Activated CD4-positive, alpha-beta T cell treated with anti-CD3 and anti-CD28 coated beads, Interleukin-2, amount 50 U/mL, for 1 hour (primary cell): ENCODE results near the gene HID1.

Source experiments
- DNase-seq: peaks from one replicate; pipeline ENCODE4 v3.0.0-alpha.2; 2020

Gene HID1

DNA sequence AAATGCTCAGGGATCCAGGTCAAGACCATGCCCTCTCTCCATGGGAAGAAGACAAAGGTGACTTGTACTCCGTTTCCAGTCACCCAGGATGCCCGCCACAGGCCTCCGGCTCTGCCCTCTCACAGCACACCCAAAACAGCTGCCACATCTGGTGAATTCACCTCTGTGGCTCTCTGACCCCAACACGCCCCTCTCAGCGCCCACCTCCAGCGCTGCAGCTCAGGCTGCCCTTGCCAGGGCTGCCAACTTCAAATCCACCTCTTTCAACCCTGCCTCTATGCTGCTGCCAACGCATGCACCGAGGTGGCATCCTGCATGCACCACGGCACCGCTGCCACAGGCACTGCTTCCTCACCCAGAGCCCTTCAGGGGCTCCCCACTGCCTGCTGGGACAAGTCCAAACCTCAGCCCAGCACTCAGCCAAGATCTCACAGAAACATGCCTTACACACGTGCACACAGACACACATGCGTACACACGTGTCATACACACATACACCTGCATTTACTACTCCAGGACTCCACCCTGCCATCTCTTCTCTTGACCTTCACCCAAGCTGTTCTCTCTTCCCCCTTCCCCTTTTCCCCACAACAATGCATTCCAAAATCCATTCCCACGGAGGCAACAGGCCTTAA lies 7.5 kb downstream of the HID1 start:
- DNase-seq: no peak

DNA sequence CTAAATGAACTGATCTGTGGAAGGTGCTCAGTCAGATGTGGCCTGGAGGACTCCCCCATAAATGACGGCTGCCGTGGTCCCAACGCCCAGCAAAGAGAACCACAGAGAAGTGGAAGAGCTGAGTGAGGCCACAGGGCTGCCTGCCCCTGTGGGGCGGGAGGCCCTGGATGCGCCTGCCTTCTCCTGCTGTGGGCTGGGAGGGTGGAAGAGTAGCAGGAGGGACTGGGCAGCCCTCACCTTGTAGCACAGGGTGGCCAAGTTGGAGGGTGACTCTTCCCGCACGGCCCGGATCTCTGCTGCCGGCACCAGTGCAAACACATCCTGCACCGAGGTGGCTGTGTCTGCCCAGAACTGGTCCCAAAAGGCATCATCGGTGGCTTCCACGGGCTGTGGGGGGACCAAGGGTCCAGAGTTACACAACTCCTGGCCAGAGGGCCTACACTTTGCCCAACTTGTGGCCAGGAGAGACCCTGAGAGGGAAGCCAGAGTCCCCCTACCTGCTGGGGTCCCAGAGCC lies 8.3 kb downstream of the HID1 start:
- DNase-seq: no peak

DNA sequence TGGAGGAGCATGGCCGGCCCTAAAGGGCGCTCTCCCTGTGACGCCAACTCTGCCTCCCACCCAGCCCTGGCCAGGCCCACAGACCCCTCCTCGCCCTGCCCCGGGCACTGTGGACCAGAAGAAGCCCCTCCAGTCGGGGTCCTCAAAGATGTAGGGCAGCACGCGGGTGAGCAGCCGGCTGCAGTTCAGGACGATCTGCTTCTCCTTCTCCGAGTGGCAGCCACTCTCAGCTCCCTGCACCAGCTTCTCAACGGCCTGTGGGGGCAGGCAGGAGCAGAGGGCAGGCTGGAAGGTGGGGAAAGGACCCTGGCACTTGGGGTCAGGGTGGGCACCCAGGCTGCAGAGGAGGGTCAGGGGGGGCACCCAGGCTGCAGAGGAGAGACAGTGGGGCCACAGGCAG lies 8.9 kb downstream of the HID1 start:
- DNase-seq: no peak

DNA sequence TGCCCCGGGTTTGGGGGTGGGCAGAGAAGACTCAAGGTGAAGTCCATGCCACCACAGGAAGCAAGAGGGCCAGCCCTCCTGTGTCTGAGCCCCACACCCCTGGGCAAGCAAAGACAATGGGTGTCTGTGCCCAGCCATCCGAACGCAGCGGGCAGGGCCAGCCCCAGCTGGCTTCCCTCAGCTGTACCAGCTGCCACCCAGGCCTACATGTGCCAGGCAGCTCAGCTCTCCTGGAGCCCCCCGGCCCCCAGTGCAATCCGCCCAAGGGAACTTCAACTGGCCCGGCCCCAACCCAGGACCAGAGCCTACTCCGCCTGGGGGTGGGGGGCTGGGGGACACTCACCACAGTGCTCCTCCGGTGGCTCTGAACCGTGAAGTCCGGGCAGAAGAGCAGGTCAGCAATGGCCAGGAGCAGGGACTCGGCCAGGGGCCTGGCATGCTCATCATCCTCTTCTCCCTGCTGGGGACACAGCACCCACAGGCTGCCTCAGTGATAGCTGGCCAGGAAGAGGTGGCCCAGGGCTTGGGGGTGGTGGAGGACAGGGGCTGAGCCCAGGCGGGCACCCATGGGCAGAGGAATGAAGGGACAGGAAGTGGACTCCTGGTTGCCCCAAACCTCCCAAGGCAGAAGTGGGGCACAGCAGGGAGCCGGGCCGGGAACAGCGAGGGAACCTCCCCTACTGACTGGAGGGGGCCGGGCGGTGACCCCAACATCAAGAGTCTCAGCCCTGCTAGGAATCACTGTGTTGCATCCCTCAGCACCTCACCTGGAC lies 9.8 kb downstream of the HID1 start:
- DNase-seq: no peak

DNA sequence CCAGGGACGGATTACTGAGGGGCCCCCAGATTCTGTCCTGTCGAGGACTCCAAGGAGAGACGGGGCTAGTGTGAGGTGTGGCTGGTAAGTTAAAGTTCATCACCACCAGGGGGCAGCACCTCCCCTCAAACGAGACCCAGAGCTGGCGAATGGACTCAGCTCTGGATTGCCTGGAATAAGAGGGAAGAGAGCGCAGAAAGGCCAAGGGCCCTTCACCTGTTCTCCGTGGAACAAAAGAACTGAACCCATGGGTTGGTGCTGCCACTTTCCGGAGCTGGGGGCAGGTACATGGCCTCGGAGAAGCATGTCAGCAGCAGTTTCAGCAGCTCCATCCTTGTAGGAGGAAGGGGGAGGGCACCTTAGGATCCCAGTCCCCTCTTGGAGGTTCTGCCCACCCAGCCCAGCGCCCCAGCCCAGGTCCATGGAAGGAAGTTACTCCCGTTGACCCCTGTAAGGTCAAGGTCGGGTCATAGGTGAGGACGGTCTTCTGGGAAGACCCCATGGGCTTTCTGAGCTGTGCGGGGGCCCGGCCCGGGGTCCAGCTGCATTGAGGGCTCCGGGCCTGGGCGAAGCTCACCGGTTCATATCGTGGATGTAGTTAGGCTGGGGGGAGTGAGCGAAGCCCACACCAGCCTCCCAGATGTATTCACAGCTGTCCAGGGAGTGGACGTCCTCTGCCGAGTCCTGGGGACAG lies 10.8 kb downstream of the HID1 start:
- peak; percentile 86 for DNase-seq

DNA sequence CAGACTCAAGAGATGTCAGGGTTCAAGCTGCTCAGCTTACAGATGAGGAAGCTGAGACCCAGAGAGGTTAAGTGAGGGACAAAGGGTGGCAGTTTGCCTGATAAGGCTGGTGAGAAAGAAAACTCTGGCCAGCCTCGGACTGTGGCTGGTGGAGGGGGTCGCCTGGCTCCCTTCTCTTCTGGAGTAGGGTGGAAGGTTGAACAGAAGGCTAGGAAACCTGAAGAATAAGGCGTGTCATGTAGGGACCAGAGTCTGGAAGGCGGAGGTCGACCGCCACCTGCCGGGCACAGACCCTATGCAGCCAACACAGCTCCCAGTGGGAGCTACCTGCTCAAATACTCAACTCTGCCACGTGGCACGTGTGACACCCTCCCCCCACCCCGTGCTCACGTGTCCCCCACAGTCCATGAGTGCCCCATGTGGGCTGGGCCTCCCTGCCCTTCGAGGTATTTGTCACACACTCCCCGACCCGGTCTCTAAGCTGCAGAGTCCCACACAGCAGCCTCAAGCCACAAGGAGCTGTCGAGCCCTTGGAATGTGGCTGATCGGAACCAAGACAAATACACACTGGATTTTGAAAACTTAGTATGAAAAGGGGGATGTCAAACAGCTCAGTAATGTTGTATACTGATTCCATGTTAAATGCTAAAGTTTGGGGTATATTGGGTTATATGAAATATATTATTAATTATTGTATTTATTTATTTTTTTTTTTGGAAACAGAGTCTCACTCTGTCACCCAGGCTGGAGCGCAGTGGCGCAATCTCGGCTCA lies 11.8 kb downstream of the HID1 start:
- peak; percentile 32 for DNase-seq

DNA sequence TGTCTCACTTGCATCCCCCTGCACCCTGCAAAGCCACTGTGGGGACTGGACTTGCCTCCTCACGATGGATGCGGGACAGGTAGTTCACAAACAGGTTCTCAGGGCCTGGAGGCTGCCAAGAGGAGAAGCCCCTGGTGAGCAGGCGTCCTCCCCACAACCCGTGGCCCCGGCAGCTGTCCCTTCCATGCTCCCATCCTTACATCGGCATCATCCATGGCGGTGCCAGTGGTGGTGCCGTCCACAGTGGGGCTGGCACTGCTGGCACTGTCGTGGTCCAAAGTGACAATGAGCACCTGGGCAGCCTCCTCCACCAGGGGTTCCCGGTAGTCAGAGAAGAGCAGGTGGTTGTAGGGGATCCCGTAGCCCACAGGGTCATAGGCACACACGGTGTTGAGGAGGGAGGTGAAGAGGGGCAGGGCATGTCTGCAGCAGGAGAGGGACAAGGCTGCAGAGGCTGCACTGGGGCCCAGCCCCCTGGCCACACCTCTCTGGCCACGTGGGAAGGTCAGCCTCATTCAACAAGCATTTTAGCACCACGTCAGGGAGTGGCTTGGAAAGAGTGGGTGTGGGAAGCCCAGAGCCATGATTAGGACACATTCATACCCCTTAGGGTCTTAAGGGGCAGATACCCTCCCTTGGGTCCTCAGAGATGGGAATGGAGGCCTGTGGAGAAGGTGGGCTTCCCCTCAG lies 12.6 kb downstream of the HID1 start:
- no peak for DNase-seq

DNA sequence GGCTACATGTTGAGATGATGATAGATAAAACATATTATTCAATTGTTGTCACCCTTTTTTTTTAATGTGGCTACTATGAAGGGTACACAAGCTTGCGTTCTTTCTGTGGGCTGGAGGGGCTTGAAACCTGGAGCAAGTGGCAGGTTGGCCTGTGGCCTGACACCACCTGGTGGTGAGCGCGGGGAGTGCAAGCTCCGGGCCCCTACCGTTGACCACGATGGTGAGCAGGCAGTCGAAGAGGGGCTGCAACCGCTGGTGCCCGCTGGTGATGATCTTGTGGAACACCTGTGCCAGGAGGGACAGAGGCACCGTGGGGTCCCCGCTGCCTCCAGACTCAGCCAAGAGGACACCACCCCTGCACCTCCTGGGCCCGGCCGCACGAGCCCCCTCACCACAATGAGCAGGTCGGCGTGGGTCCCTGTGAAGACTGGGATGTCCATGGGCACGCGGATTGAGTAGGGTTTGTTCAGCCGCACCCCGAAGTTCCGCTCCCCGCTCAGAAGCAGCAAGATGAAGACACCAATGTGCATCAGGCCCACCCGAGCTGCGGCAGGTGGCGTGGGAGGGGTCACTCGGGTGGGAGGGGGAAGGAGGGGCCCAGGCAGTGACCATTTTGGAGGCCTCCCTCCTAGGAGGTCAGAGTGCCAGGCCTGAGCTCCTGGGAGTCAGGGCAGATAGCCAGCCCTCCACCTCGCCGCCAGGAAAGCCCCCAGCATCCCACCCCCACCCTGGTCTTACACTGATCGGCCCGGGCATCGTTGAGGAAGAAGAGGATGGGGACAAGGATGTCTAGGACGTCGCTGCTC lies 14.4 kb downstream of the HID1 start:
- DNase-seq: peak; percentile 80

DNA sequence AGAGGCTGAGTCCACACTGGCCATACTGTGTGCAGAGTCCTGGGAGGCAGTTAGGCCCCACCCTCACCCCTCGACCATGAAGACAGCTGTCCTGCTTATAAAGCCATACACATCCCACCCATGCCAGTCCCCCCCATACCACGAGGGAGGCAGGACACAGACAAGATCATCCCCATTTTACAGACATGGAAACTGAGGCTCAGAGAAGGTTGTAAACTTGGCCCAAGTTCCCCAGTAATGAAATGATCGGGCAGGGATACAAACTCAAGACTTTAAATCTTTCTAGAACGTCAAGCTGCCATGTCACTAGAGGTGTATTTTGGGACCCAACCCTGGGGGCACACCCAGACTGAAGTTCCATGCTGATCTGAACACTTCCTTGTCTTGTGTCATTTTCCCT lies 16.5 kb downstream of the HID1 start:
- no peak for DNase-seq

DNA sequence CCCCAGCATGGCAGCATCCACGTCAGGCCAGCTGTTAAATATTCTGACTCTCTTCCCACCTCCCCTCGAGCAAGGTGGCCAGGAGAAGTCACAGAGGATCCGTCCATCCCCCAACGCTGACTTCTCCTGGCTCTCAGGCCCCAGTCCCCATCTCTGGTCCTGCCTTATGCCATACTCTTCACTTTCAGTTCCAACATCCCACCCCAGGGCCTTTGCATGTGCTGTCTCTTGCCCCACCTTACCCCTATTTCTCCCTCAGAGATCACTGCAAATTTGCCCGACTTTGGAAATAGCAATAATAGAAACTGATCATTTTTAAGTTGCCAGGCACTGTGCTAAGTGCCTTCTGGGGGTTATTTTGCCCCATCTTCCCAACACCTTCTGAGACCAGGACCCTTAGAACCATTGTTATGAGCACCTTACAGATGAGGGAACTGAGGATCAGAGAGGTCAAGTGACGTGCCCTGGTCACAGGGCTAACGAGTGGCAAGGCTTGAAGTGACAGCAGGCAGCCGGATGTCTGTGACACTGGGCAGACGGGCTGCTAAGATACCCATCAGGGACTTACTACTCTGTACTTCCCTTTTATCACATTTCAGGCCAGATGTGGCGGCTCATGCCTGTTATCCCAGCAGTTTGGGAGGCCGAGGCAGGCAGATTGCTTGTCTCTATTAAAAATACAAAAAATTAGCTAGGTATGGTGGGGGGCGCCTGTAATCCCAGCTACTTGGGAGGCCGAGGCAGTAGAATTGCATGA lies 17.7 kb downstream of the HID1 start:
- no peak for DNase-seq

DNA sequence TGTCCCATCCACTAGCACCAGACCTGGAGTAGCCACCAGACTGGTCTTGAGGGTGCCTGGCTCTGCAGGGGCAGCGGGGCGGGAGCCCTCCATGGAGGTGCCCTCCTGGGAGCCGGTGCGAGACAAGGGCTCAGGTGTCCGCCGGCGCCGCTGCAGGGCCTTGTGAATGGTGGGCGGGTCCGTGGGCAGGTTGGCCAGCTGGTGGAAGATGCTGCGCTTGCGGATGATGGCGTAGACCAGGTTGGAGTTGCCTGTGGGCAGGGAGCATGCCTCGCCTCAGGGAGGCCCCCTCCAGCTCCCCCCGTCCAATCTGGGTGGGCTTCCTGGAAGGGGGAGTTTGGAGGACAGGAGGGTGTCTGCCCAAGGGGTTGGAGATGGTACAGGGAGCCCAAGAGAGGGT lies 18.4 kb downstream of the HID1 start:
- DNase-seq: no peak

DNA sequence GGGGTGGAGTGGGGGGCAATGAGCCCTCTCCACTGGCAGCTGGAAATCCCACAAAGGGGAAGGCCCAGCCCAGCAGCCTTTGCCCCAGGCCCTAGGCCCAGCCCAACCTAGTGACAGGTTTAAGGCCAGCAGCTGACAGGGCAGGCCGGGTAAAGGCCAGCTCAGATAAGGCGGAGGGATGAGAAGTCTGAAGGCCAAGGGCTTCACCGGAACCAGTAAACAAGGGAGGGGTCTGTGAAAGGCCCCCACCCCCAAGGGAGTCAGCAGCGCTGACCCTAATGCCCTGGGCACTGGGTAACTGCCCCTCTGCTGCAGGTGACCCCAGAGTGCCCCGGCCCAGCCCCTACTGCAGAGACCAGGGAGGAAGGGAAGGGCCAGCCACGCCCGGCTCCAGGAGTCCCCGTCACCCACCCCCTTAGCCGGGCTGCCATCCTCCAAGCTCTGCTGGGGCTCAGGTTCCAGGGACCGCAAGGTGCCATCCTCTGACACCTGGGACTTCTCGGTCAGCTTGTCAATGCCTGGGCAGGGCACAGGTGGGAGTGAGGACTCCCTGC lies 19.3 kb downstream of the HID1 start:
- DNase-seq: no peak

DNA sequence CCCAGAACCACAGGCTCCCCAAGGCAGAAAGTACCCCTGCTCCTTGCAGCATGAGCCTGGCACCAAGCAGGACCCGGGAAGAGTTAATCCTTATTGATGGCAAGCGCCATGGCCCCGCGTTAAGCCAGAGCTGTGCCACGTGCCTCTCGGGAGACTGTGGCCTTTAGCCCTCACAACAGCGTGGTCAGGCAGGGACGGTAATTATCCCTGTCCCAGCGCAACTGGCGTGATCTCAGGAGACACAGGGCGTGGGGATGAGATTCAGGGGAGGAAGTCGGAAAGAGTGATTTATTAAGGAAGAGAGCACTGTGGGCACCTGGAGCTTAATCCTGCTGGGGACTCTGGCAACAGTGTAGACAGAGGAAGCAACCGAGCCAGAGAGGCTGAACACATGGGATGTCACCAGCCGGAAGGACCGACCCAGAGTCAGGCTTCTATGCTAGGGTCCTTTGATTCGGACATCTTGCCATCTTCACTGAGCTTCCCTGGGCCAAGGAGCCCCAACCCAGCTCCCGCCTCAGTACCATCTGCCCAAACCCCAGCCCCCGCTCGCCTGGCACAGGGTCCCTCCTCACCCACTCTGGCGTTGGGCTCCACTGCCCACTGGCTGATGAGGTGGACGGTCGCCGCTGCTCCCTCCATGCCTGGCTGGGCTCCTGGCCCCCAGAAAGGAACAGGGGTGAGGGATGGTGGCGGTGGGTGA lies 20.0 kb downstream of the HID1 start:
- DNase-seq: no peak

DNA sequence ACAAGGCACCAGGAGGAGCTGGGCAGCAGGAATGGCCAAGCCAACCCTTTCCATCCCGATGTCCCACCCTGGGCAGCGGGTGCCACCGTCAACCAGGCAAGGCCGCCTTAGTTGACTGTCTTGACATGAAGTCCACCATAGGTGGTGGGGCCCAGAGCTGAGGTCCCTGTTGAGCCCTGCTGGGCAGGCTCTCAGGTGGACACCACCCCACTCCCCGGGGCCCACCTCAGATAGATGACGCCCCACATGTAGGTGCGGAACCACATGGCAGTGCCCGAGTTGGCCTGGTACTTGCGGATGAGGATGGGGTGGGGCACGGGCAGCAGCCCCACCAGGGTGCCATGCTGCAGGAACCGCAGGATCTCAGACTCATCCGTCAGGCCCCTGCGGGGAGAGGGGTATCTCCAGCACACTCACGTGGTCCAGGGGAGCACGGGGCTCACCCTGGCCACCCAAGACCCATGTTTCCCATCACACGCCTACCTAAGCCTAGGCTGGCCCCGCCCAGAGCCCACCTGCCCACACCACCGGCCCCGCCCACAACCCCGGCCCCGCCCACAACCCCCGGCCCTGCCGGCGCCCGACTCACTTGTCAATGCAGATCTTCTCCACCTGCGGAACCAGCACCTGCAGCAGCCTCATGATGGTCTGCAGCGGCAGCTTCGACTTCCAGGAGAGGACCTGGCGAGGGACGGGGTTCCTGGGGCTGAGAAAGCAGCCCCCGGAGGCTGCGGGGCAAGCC lies 20.7 kb downstream of the HID1 start:
- no peak for DNase-seq

DNA sequence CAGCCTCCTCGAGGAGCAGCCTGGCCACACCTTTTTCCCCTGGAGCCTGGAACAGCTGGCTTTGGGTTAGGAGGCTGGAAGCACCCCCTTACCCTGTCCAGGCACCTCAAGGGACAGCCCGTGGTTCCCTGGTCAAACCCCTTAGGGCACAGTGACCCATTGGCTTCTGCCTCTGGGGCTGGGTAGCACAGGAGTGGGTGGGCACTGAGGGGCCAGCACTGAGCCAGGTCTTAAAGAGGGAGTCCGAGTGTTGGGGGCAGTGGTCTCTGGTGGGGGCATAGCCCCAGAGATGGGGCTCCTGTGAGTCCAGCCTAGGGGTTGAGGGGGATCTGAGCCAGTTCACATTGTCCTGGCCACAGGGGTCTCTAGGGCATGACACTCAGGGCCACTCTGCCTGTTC lies 21.5 kb downstream of the HID1 start:
- no peak for DNase-seq

DNA sequence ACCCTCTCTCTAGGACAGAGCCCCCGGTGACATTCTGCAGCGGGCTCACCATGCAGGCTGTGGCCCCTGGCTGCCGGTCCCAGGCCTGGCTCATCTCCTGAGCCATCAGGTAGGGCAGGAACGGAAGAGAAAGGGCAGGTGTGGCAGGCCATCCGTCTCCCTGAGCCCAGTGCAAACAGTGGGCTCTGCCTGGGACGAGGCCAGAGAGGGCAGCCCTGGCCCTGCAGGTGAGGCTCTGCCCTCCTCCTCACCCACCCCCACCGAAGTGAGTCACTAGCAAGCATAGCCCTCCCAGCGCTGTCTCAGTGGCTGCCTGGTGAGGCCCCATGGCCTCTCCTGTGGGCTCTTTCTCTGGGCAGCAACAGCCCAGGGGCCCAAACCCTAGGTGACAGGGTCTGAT lies 22.4 kb downstream of the HID1 start:
- no peak for DNase-seq

DNA sequence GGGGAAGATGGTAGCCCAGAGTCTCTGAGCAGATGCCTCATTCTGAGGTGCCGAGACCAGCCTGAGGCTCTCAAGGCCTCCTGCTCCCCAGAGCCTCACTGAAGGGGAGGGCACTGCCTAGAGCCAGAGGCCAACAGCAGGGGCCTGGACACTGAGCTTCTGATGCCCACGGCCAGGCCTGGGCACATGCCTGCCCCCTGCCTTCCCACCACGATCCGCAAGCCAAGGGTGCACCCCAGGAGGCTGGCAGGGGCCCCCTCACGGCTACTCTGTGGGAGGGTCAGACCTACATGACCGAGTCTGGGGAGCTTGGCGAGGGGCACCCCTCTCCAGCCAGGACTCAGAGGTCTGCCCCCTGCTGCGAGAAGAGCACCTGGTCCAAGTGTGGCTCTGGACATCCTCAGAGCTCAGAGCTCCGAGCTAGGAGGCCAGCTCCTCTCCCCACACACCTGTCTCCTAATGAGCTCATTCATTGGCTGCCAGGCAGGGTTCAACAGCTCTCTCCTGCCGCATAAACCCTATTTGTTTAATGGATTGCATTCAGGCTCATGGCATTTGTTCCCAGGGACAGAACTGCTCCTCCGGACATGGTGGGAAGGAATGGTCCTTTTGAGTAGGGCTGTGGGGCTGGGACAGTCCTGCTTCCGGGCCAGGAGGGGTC lies 23.0 kb downstream of the HID1 start:
- no peak for DNase-seq

DNA sequence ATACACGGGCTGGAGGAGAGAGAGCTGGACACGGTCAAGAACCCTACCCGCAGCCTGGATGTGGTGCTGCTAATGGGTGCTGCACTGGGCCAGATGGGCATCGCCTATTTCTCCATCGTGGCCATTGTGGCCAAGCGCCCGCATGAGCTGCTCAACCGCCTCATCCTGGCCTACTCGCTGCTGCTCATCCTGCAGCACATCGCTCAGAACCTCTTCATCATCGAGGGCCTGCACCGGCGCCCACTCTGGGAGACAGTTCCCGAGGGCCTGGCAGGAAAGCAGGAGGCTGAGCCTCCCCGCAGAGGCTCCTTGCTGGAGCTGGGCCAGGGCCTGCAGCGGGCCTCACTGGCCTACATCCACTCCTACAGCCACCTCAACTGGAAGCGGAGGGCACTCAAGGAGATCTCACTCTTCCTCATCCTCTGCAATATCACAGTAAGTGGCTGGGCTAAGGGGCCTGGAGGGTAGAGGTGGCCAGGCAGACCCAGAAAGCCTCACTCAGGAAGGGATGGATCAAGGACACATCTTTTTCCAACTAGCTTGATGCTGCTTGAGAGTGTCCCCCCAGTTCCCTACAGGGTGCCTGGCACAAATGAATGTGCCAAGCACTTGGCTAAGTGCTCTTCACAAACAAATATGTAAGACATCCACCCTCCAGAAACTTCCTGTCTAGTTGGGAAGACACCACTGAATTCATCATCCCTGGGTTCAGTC lies 25.4 kb downstream of the HID1 start:
- DNase-seq: no peak
